Measurements from ENCODE around the gene FOXO4. TPM values are rescaled to one million over a fixed set of nuclear protein-coding genes. Genes with fewer than 3 reads are reported as not detected.

The FOXO4 gene
- total and polyA plus RNA-seq, 10 of the 15 experiments (the other 5 are each of a cell fraction or from before 2014, with no cell fraction given): 0.05 to 6.9 (median 2.3) TPM

DNA sequence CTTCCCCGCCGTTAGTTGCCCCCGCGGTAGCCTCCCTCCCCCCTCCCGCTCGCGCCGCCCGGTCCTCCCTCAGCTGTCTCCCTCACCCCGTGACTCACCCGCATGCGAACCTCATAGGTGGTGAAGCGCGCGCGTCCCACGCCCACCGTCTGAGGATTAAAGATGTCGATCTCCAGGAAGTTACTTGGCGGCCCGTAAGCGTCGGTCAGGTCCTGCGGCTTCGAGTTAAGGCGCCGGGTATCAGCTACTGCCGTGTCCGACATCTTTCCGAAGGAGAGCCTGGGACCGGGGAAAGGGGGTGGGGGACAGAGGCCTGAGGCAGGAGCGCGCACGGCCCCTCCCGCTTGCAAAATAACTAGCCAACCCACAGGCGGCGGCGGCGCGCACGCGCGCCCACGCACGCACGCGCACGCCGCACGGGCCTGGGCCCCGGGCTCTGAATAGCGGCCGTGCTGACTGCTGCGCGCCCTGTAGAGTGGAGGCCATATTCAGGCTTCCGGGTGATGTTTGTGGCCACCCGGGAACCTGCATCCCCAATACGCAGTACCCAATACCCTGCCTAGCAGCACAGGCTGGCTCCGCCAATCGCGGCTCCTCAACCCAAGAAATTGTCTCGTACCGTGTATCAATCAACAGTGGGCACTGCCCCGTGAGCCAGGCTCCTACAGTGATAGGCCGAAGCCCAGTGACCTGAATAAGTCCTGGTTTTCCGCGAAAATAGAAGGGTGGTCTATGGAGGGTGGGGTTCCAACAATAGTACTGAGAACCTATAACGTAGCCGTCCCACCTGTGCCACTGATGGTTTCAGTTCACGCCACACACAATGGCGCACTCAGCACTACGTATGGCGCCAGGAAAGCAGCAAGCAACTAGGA, 27.4 kb upstream of the FOXO4 start, which contains the start of gene SNX12 (continued):
- TF ChIP-seq, protein P1, sequence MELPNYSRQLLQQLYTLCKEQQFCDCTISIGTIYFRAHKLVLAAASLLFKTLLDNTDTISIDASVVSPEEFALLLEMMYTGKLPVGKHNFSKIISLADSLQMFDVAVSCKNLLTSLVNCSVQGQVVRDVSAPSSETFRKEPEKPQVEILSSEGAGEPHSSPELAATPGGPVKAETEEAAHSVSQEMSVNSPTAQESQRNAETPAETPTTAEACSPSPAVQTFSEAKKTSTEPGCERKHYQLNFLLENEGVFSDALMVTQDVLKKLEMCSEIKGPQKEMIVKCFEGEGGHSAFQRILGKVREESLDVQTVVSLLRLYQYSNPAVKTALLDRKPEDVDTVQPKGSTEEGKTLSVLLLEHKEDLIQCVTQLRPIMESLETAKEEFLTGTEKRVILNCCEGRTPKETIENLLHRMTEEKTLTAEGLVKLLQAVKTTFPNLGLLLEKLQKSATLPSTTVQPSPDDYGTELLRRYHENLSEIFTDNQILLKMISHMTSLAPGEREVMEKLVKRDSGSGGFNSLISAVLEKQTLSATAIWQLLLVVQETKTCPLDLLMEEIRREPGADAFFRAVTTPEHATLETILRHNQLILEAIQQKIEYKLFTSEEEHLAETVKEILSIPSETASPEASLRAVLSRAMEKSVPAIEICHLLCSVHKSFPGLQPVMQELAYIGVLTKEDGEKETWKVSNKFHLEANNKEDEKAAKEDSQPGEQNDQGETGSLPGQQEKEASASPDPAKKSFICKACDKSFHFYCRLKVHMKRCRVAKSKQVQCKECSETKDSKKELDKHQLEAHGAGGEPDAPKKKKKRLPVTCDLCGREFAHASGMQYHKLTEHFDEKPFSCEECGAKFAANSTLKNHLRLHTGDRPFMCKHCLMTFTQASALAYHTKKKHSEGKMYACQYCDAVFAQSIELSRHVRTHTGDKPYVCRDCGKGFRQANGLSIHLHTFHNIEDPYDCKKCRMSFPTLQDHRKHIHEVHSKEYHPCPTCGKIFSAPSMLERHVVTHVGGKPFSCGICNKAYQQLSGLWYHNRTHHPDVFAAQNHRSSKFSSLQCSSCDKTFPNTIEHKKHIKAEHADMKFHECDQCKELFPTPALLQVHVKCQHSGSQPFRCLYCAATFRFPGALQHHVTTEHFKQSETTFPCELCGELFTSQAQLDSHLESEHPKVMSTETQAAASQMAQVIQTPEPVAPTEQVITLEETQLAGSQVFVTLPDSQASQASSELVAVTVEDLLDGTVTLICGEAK (IDR thresholded peaks at IDR 0.05; ENCODE audit: borderline replicate concordance): peak; percentile 44; the same call in 1 of the 2 replicates
- peak; percentile 57 for TF ChIP-seq NR2C1 (IDR thresholded peaks at IDR 0.05)
- TF ChIP-seq MXI1 (IDR thresholded peaks at IDR 0.05; ENCODE audit: low read depth, low read length): peak; percentile 34; the same call in 1 of the 2 replicates
- TF ChIP-seq NBN (IDR thresholded peaks at IDR 0.05): no peak
- no peak for TF ChIP-seq JUND (IDR thresholded peaks at IDR 0.05; ENCODE audit: low read depth, low read length)
- TF ChIP-seq CHD1 (IDR thresholded peaks at IDR 0.05; ENCODE audit: low read depth, low read length): 0 out of 2 replicates have a peak, but pooled peaks have one; percentile 28
- peak; percentile 45; the same call in 1 of the 2 replicates for TF ChIP-seq BACH1 (IDR thresholded peaks at IDR 0.05; ENCODE audit: borderline replicate concordance)
- no peak for TF ChIP-seq CBX3 (IDR thresholded peaks at IDR 0.05; ENCODE audit: borderline replicate concordance, low read depth)
- peak; percentile 91 for TF ChIP-seq RFX5 (IDR thresholded peaks at IDR 0.05; ENCODE audit: low read depth, low read length)
- TF ChIP-seq ESRRA (IDR thresholded peaks at IDR 0.05; ENCODE audit: low read length): peak; percentile 87
- TF ChIP-seq SREBF1 (IDR thresholded peaks at IDR 0.05; ENCODE audit: low read length): no peak
- peak; percentile 99 for TF ChIP-seq IKZF1 (conservative IDR thresholded peaks at IDR 0.05)
- TF ChIP-seq EGR1 (IDR thresholded peaks at IDR 0.05; ENCODE audit: borderline replicate concordance in 1 of 2, low read depth in 2 of 2, low read length in 2 of 2): peak; percentile 95 to 96
- TF ChIP-seq CBFB (IDR thresholded peaks at IDR 0.05; ENCODE audit: low read depth): no peak
- TF ChIP-seq SUZ12 (IDR thresholded peaks at IDR 0.05; ENCODE audit: unreplicated experiment): no peak
- TF ChIP-seq SMARCA5 (IDR thresholded peaks at IDR 0.05): 0 out of 2 replicates have a peak, but pooled peaks have one; percentile 50
- TF ChIP-seq BHLHE40 (IDR thresholded peaks at IDR 0.05; ENCODE audit: borderline replicate concordance in 1 of 2, low read depth in 2 of 2, low read length in 1 of 2): peak; percentile 95 to 99
- peak; percentile 83; the same call in 1 of the 2 replicates for TF ChIP-seq TBL1XR1 (IDR thresholded peaks at IDR 0.05; ENCODE audit: low read depth, low read length)
- TF ChIP-seq EP300 (IDR thresholded peaks at IDR 0.05; ENCODE audit: borderline replicate concordance in 1 of 2, control insufficient read depth in 1 of 2, low read depth in 2 of 2, low read length in 2 of 2): no peak; a peak in 1 of 4 replicates
- TF ChIP-seq, protein P2, sequence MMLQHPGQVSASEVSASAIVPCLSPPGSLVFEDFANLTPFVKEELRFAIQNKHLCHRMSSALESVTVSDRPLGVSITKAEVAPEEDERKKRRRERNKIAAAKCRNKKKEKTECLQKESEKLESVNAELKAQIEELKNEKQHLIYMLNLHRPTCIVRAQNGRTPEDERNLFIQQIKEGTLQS (IDR thresholded peaks at IDR 0.05; ENCODE audit: borderline replicate concordance, extremely low read depth, low read depth, low read length): peak; percentile 99
- TF ChIP-seq RELA (IDR thresholded peaks at IDR 0.05; ENCODE audit: borderline replicate concordance, partially characterized antibody): peak; percentile 54
- TF ChIP-seq, protein P3, sequence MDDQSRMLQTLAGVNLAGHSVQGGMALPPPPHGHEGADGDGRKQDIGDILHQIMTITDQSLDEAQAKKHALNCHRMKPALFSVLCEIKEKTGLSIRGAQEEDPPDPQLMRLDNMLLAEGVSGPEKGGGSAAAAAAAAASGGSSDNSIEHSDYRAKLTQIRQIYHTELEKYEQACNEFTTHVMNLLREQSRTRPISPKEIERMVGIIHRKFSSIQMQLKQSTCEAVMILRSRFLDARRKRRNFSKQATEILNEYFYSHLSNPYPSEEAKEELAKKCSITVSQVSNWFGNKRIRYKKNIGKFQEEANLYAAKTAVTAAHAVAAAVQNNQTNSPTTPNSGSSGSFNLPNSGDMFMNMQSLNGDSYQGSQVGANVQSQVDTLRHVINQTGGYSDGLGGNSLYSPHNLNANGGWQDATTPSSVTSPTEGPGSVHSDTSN (IDR thresholded peaks at IDR 0.05; ENCODE audit: insufficient replicate concordance, low read depth, low read length): peak; percentile 76
- no peak for TF ChIP-seq BCL11A (IDR thresholded peaks at IDR 0.05; ENCODE audit: low read depth, low read length)
- TF ChIP-seq DPF2 (IDR thresholded peaks at IDR 0.05): 0 out of 2 replicates have a peak, but pooled peaks have one; percentile 55

All from GM12878 (cell line).